Endothelial cell of umbilical vein (primary cell): ENCODE measurements around the gene L1CAM. TPM values are rescaled to one million over a fixed set of nuclear protein-coding genes. Genes with fewer than 3 reads are reported as not detected.

Experiments used
- BruUV-seq: library from RNA; stranded (reverse); fragments of 400-500 nt; replicated peaks from 2 replicates; lab custom pipeline; 2021; lab: Mats Ljungman, UMichigan
- CTCF ChIA-PET: fragments of 300-600, 350-600 bp; sonication (Branson Sonifier 250); formaldehyde crosslinking; loops from one replicate; lab custom pipeline; 2021; ENCODE audit warnings: antibody characterized with exemption, inconsistent platforms; lab: Charles Lee
- POLR2A ChIA-PET: fragments of 300-600, 350-600 bp; sonication (Branson Sonifier 250); formaldehyde crosslinking; loops from one replicate; lab custom pipeline; 2021; ENCODE audit warnings: antibody characterized with exemption, inconsistent platforms; lab: Charles Lee
- DNase-seq: peaks from one replicate; pipeline ENCODE4 v3.0.0-alpha.2; 2011; ENCODE audit warnings: low read depth, low spot score
- FAIRE-seq: peaks from 2 replicates; lab custom pipeline; 2011; peaks lifted over from hg19 to GRCh38; lab: Jason Lieb, UNC
- H2AFZ ChIP-seq: 2 replicates; pipeline ENCODE4 v1.6.0; 2012; ENCODE audit warnings: low read depth, low read length, control low read depth, inconsistent platforms
- H3K27ac ChIP-seq: 2 replicates; pipeline ENCODE4 v1.5.1; 2011; ENCODE audit warnings: low read depth, mild to moderate bottlenecking, control low read depth, low read length, moderate library complexity; ENCODE audit not compliant: insufficient read depth
- H3K27me3 ChIP-seq, 2 experiments: 2 replicates each; pipeline versions ENCODE4 v1.6.0 to v1.6.1; 2011; ENCODE audit warnings: low read length in 2 of 2, mixed read lengths in 1 of 2; ENCODE audit not compliant: control insufficient read depth in 2 of 2, insufficient read depth in 2 of 2
- H3K36me3 ChIP-seq, 2 experiments: 2 replicates in 1 of 2; 3 replicates in 1 of 2; pipeline ENCODE4 v1.5.1; 2011; ENCODE audit warnings: low read length in 2 of 2, mild to moderate bottlenecking in 1 of 2, moderate library complexity in 1 of 2; ENCODE audit not compliant: control insufficient read depth in 2 of 2, insufficient read depth in 2 of 2; ENCODE audit errors: extremely low read depth in 1 of 2
- H3K4me1 ChIP-seq: 3 replicates; pipeline ENCODE4 v1.5.1; 2011; ENCODE audit warnings: mild to moderate bottlenecking, low read length; ENCODE audit not compliant: control insufficient read depth, insufficient read depth; ENCODE audit errors: extremely low read depth
- H3K4me2 ChIP-seq: 2 replicates; pipeline ENCODE4 v1.6.1; 2011; ENCODE audit warnings: low read length, control low read depth, mixed read lengths; ENCODE audit not compliant: insufficient read depth
- H3K4me3 ChIP-seq, 3 experiments: fragments of 200-600 bp in 1 of 3; sonication (generic), shearing (Covaris generic) in 1 of 3; replicated peaks in 1 of 3; 2 replicates each; pipeline ENCODE4 v1.5.1; 2011 to 2016; ENCODE audit warnings: control low read depth in 3 of 3, low read length in 3 of 3, mild to moderate bottlenecking in 2 of 3, inconsistent platforms in 1 of 3, low read depth in 1 of 3, moderate library complexity in 1 of 3; ENCODE audit not compliant: insufficient read depth in 1 of 3
- H3K79me2 ChIP-seq: 2 replicates; pipeline ENCODE4 v1.6.0; 2012; ENCODE audit warnings: low read length, inconsistent platforms; ENCODE audit not compliant: control insufficient read depth, insufficient read depth
- H3K9ac ChIP-seq: replicated peaks from 2 replicates; pipeline ENCODE3; 2011; ENCODE audit warnings: low read length, control low read depth; ENCODE audit not compliant: insufficient read depth; ENCODE audit errors: extremely low read depth
- H3K9me1 ChIP-seq: replicated peaks from 3 replicates; pipeline ENCODE4 v1.6.0; 2011; ENCODE audit warnings: mild to moderate bottlenecking, low read length; ENCODE audit not compliant: control insufficient read depth, insufficient read depth; ENCODE audit errors: extremely low read depth
- H3K9me3 ChIP-seq: replicated peaks from 2 replicates; pipeline ENCODE4 v1.5.1; 2012; ENCODE audit warnings: low read length, inconsistent platforms; ENCODE audit not compliant: control insufficient read depth, insufficient read depth
- H4K20me1 ChIP-seq: replicated peaks from 2 replicates; pipeline ENCODE3; 2011; ENCODE audit warnings: mild to moderate bottlenecking, low read length; ENCODE audit not compliant: control insufficient read depth, insufficient read depth; ENCODE audit errors: extremely low read depth
- EZH2 ChIP-seq: IDR thresholded peaks from 2 replicates; pipeline ENCODE4 v1.6.1; 2012; ENCODE audit warnings: borderline replicate concordance, low read depth, mild to moderate bottlenecking, moderate library complexity, low read length, inconsistent platforms; ENCODE audit not compliant: severe bottlenecking
- FOS ChIP-seq: IDR thresholded peaks from 2 replicates; pipeline ENCODE4 v1.6.1; 2011; ENCODE audit warnings: mild to moderate bottlenecking, low read length, moderate library complexity, borderline replicate concordance; ENCODE audit not compliant: insufficient read depth
- GATA2 ChIP-seq: IDR thresholded peaks from 2 replicates; pipeline ENCODE4 v1.7.0; 2011; ENCODE audit warnings: low read depth, mild to moderate bottlenecking, moderate library complexity, mixed read lengths, low read length; ENCODE audit not compliant: insufficient read length, insufficient read depth
- JUN ChIP-seq: IDR thresholded peaks from 2 replicates; pipeline ENCODE4 v1.6.1; 2011; ENCODE audit warnings: borderline replicate concordance, low read depth; ENCODE audit not compliant: insufficient read length, insufficient read depth
- MYC ChIP-seq: IDR thresholded peaks from one replicate; pipeline ENCODE4 v1.6.1; 2011; ENCODE audit warnings: mild to moderate bottlenecking, low read depth, low read length
- POLR2A ChIP-seq: IDR thresholded peaks from 2 replicates; pipeline ENCODE4 v1.6.1; 2012; ENCODE audit warnings: low read depth, mild to moderate bottlenecking, control low read depth, low read length
- POLR2AphosphoS5 ChIP-seq: IDR thresholded peaks from 2 replicates; pipeline ENCODE4 v1.6.1; 2012; ENCODE audit warnings: low read depth, mild to moderate bottlenecking, control low read depth, low read length, moderate library complexity; ENCODE audit not compliant: insufficient read depth
- dilution Hi-C: fragments of 300-500 bp; cut with MboI; formaldehyde crosslinking; loops from one replicate; pipeline ENCODE4 v1.15.0; 2019; ENCODE audit warnings: low sequenced_read_pairs; ENCODE audit not compliant: extremely low pct_ligation_motif_present
- intact Hi-C: fragments of 100-400 bp; cut with micrococcal nuclease; formaldehyde crosslinking; loops from one replicate; pipeline ENCODE4 v1.10.0; 2022
- polyA plus RNA-seq, 4 experiments: library from polyadenylated mRNA; depleted of rRNA in 3 of 4; stranded (reverse) in 3 of 4; unstranded in 1 of 4; fragments of >200 nt; gene quantifications; 2 replicates each; pipeline versions ENCODE4 v1.2.1 to v1.2.3, GENCODE V29; 2011 to 2012; ENCODE audit warnings: missing spikeins in 1 of 4
- total RNA-seq: library from RNA; stranded (reverse); gene quantifications from 2 replicates; pipeline ENCODE4 v1.2.3, GENCODE V29; 2021
- TF ChIP-seq, protein P1 (sequence below), 2 donors: IDR thresholded peaks; 1 replicate in 1 of 2; 2 replicates in 1 of 2; pipeline ENCODE4 v1.5.1; 2011; ENCODE audit warnings: low read length in 2 of 2, mild to moderate bottlenecking in 2 of 2, moderate library complexity in 2 of 2, control low read depth in 1 of 2, inconsistent platforms in 1 of 2, low read depth in 1 of 2; ENCODE audit not compliant: insufficient read depth in 1 of 2; ENCODE audit errors: extremely low read depth in 1 of 2
- TF ChIP-seq, protein P2 (sequence below): IDR thresholded peaks from 2 replicates; pipeline ENCODE4 v1.6.1; 2011; ENCODE audit not compliant: insufficient read depth, insufficient read length

L1CAM gene
- total and polyA plus RNA-seq, 2 donors (not counting 3 experiments of a cell fraction or from before 2014, with no cell fraction given): 0.01 TPM; not detected in 1

DNA sequence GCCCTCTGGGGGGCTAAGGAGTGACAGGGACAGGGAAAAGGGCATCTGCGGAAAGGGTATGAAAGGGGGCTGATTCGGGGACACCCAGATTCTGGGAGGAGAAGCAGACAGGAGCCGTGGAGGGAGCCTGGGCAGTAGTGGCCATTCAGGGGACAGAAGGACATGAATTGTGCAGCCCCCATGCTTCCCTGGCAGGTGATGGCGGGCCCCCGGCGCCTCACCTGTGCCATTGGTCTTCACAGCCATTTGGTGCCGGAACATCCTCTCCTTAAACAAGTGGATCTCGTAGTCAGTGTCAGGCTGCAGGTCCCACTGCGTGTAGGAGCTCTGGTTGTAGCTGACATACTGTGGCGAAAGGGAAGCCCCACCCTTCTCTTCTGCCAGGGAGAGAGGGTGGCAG lies 21.9 kb downstream of the L1CAM start:
- intact Hi-C loops: no loop called here
- Histone ChIP-seq H3K36me3 (no peaks in the 10 kb centered on the region), H3K9me1 (no peaks in the 10 kb centered on the region), H3K4me3 (no peak overlapping the region), H4K20me1 (no peaks in the 10 kb centered on the region), H3K79me2 (no peaks in the 10 kb centered on the region), H3K4me2 (no peak overlapping the region), H3K27ac (no peak overlapping the region), H3K27me3 (no peaks in the 10 kb centered on the region), H3K4me1 (no peaks in the 10 kb centered on the region), H3K9ac (no peak overlapping the region), H3K9me3 (no peaks in the 10 kb centered on the region), H2AFZ (no peak overlapping the region)
- CTCF ChIA-PET: no interaction called here
- TF ChIP-seq GATA2 (no peak), FOS (no peak), JUN (no peak), EZH2 (no peak), POLR2AphosphoS5 (no peak), MYC (no peak), POLR2A (no peak)
- TF ChIP-seq, protein P1, sequence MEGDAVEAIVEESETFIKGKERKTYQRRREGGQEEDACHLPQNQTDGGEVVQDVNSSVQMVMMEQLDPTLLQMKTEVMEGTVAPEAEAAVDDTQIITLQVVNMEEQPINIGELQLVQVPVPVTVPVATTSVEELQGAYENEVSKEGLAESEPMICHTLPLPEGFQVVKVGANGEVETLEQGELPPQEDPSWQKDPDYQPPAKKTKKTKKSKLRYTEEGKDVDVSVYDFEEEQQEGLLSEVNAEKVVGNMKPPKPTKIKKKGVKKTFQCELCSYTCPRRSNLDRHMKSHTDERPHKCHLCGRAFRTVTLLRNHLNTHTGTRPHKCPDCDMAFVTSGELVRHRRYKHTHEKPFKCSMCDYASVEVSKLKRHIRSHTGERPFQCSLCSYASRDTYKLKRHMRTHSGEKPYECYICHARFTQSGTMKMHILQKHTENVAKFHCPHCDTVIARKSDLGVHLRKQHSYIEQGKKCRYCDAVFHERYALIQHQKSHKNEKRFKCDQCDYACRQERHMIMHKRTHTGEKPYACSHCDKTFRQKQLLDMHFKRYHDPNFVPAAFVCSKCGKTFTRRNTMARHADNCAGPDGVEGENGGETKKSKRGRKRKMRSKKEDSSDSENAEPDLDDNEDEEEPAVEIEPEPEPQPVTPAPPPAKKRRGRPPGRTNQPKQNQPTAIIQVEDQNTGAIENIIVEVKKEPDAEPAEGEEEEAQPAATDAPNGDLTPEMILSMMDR (IDR thresholded peaks at IDR 0.05; ENCODE audit: extremely low read depth in 1 of 2, insufficient read depth in 1 of 2, low read depth in 1 of 2, low read length in 2 of 2): no peak
- TF ChIP-seq, protein P2, sequence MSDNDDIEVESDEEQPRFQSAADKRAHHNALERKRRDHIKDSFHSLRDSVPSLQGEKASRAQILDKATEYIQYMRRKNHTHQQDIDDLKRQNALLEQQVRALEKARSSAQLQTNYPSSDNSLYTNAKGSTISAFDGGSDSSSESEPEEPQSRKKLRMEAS: no peak
- POLR2A ChIA-PET: no interaction called here
- DNase-seq: no peak
- FAIRE-seq: no peak
- no TSS peak for BruUV-seq
- dilution Hi-C loops: no loop called here
